Transverse colon (tissue), 4 donors: ENCODE results near the gene FARP1. TPM values are rescaled to one million over a fixed set of nuclear protein-coding genes. Genes with fewer than 3 reads are reported as not detected.

Experiments
- DNase-seq: peaks from one replicate; pipeline ENCODE4 v3.0.0-alpha.2; 2019
- H3K27ac ChIP-seq, 4 donors: fragments of 200-600 bp; sonication (generic); 2 replicates each; pipeline ENCODE4 v1.5.1; 2016 to 2018; ENCODE audit warnings: inconsistent platforms in 4 of 4
- H3K27me3 ChIP-seq: fragments of 200-600 bp; sonication (generic); 2 replicates; pipeline ENCODE4 v1.5.1; 2017; ENCODE audit warnings: inconsistent platforms
- H3K36me3 ChIP-seq, 4 donors: fragments of 200-600 bp; sonication (generic); 2 replicates each; pipeline ENCODE4 v1.5.1; 2017 to 2019; ENCODE audit warnings: inconsistent platforms in 4 of 4
- H3K4me1 ChIP-seq, 4 donors: fragments of 200-600 bp; sonication (generic); 2 replicates each; pipeline ENCODE4 v1.5.1; 2017 to 2020; ENCODE audit warnings: inconsistent platforms in 4 of 4
- H3K4me3 ChIP-seq, 4 donors: fragments of 200-600 bp; sonication (generic); 1 replicate in 1 of 4; 2 replicates in 3 of 4; pipeline versions ENCODE4 v1.5.1 to v1.6.1; 2017 to 2019; ENCODE audit warnings: inconsistent platforms in 4 of 4
- H3K9me3 ChIP-seq, 2 donors: fragments of 200-600 bp; sonication (generic); 2 replicates each; pipeline ENCODE4 v1.5.1; 2017 to 2019; ENCODE audit warnings: inconsistent platforms in 2 of 2
- CTCF ChIP-seq, 5 experiments: fragments of 200-600 bp in 3 of 5; fragments of 450-650 bp in 2 of 5; sonication (generic) in 3 of 5; IDR thresholded peaks; 1 replicate in 2 of 5; 2 replicates in 3 of 5; pipeline ENCODE4 v1.5.1; 2016 to 2017; ENCODE audit warnings: antibody characterized with exemption in 5 of 5, inconsistent platforms in 3 of 5, mild to moderate bottlenecking in 2 of 5, moderate library complexity in 1 of 5
- EP300 ChIP-seq: sonication (generic); formaldehyde crosslinking; IDR thresholded peaks from one replicate; pipeline ENCODE4 v1.6.1; 2017; ENCODE audit warnings: antibody characterized with exemption, low read depth
- POLR2A ChIP-seq: fragments of 450-650 bp; IDR thresholded peaks from one replicate; pipeline ENCODE4 v1.6.1; 2016; ENCODE audit warnings: antibody characterized with exemption, mild to moderate bottlenecking, moderate library complexity
- POLR2AphosphoS5 ChIP-seq, 3 donors: sonication (generic); formaldehyde crosslinking; IDR thresholded peaks; one replicate each; pipeline ENCODE4 v1.6.1; 2016; ENCODE audit warnings: antibody characterized with exemption in 3 of 3
- WGBS, 2 donors: methylation state at CpG; one replicate each; pipeline ENCODE4 v1.1.5; 2018; ENCODE audit warnings: low coverage in 1 of 2; 5-methylcytosine and 5-hydroxymethylcytosine counted together
- in situ Hi-C, 4 donors: fragments of 200-750 bp; cut with MboI; loops; one replicate each; pipeline versions ENCODE4 v1.15.0 to v1.15.1; 2017; ENCODE audit warnings: low sequenced_read_pairs in 3 of 4, low pct_ligation_motif_present in 1 of 4, low pct_unique_long_range_greater_than_20kb in 1 of 4
- intact Hi-C: fragments of 100-400 bp; cut with DNase I; formaldehyde crosslinking; loops from one replicate; pipeline ENCODE4 v1.15.1; 2023; ENCODE audit warnings: low total_unique reads
- total RNA-seq, 4 donors: library from RNA; depleted of rRNA; stranded (reverse); fragments of >200 nt; gene quantifications; one replicate each; pipeline ENCODE4 v1.1.0, GENCODE V29; 2016

The FARP1 gene
- total RNA-seq, 4 donors from 2014 or later = 32.8 to 41.8 (median 38.3) TPM

- 87% methylated on average over 5 of the region's 6 CpGs; no CpG with 5 or more reads in 1 of the 2 donors for WGBS, 2 donors
- H3K4me3 ChIP-seq = no peak overlapping the region
- no peak overlapping the region for H3K27ac ChIP-seq
- no peaks in the 10 kb centered on the region for H3K27me3 ChIP-seq
- in situ Hi-C loops = loop anchor here in 2 of 4 donors (25.0 kb wide), 2 partner anchors 403 to 572 kb away; no protein-coding TSS in a partner anchor
- DNase-seq = no peak
- TF ChIP-seq CTCF (IDR thresholded peaks at IDR 0.05) = no peak
- no peak for TF ChIP-seq POLR2AphosphoS5 (IDR thresholded peaks at IDR 0.05)
- TF ChIP-seq POLR2A = no peak
- TF ChIP-seq EP300 = no peak
- no peaks in the 10 kb centered on the region for H3K9me3 ChIP-seq
- intact Hi-C loops = no loop called here
- no peaks in the 10 kb centered on the region for H3K36me3 ChIP-seq
- peaks cover 0 to 4% (median 0%) of the 10 kb centered on the region in 4 donors for H3K4me1 ChIP-seq
Observed at GRCh38 chr13:98434060-98434459, 291.2 kb downstream of the FARP1 start.

- Histone ChIP-seq H3K27ac (no peak overlapping the region), H3K36me3 (no peaks in the 10 kb centered on the region), H3K4me1 (peaks cover 0 to 4% (median 0%) of the 10 kb centered on the region in 4 donors), H3K9me3 (no peaks in the 10 kb centered on the region), H3K27me3 (no peaks in the 10 kb centered on the region), H3K4me3 (no peak overlapping the region)
- WGBS, 2 donors = 87 to 93% methylated on average over 6 to 11 of the region's 11 CpGs
- DNase-seq = no peak
- TF ChIP-seq CTCF (IDR thresholded peaks at IDR 0.05) = no peak
- in situ Hi-C loops (loop anchor here in 2 of 4 donors (25.0 kb wide), 2 partner anchors 402 to 573 kb away; no protein-coding TSS in a partner anchor), intact Hi-C loops (no loop called here)
Observed at GRCh38 chr13:98435376-98435775, 292.5 kb downstream of the FARP1 start.

- Histone ChIP-seq H3K9me3 (no peaks in the 10 kb centered on the region), H3K4me3 (no peak overlapping the region), H3K27ac (no peak overlapping the region), H3K36me3 (no peaks in the 10 kb centered on the region), H3K27me3 (no peaks in the 10 kb centered on the region), H3K4me1 (no peaks in the 10 kb centered on the region)
- no peak for TF ChIP-seq POLR2A
- no peak for TF ChIP-seq POLR2AphosphoS5 (IDR thresholded peaks at IDR 0.05)
- TF ChIP-seq CTCF (IDR thresholded peaks at IDR 0.05) = no peak
- no peak for TF ChIP-seq EP300
- in situ Hi-C loops (loop anchor here in 2 of 4 donors (25.0 kb wide), 2 partner anchors 401 to 574 kb away; no protein-coding TSS in a partner anchor), intact Hi-C loops (no loop called here)
- no peak for DNase-seq
- 84 to 92% methylated on average over 4 to 12 of the region's 12 CpGs for WGBS, 2 donors
Observed at GRCh38 chr13:98436233-98436910, 293.5 kb downstream of the FARP1 start.

- intact Hi-C loops (no loop called here), in situ Hi-C loops (loop anchor here in 2 of 4 donors (25.0 kb wide), 2 partner anchors 399 to 576 kb away; no protein-coding TSS in a partner anchor)
- TF ChIP-seq CTCF (IDR thresholded peaks at IDR 0.05) (no peak), POLR2AphosphoS5 (IDR thresholded peaks at IDR 0.05) (no peak), EP300 (no peak), POLR2A (no peak)
- 89 to 100% methylated on average over 2 to 27 of the region's 27 CpGs for WGBS, 2 donors
- Histone ChIP-seq H3K4me3 (no peak overlapping the region), H3K36me3 (no peaks in the 10 kb centered on the region), H3K27ac (no peak overlapping the region), H3K27me3 (no peaks in the 10 kb centered on the region), H3K9me3 (no peaks in the 10 kb centered on the region), H3K4me1 (no peaks in the 10 kb centered on the region)
- no peak for DNase-seq
Observed at GRCh38 chr13:98438246-98439125, 295.6 kb downstream of the FARP1 start.
